Neuron (in vitro differentiated cells): Measurements from ENCODE around the gene RHBDL1.
A peak's percentile ranks its signal among the peaks of the same experiment; 100 is the strongest.

Experiments
- H2AFZ ChIP-seq: one replicate; pipeline ENCODE4 v1.6.1; 2013; ENCODE audit warnings: low read depth, mild to moderate bottlenecking, inconsistent platforms, low read length, moderate library complexity
- H3K27me3 ChIP-seq: one replicate; pipeline ENCODE4 v1.6.1; 2013; ENCODE audit warnings: low read length; ENCODE audit not compliant: insufficient read depth
- H3K36me3 ChIP-seq: one replicate; pipeline ENCODE4 v1.6.1; 2013; ENCODE audit warnings: low read length; ENCODE audit not compliant: insufficient read depth
- H3K4me1 ChIP-seq: one replicate; pipeline ENCODE4 v1.6.1; 2013; ENCODE audit warnings: low read length; ENCODE audit not compliant: insufficient read depth
- H3K4me3 ChIP-seq: 2 replicates; pipeline ENCODE4 v1.5.1; 2013; ENCODE audit warnings: mild to moderate bottlenecking, low read length, moderate library complexity
- H3K9me3 ChIP-seq: one replicate; pipeline ENCODE4 v1.6.1; 2013; ENCODE audit warnings: low read length

The RHBDL1 gene

DNA sequence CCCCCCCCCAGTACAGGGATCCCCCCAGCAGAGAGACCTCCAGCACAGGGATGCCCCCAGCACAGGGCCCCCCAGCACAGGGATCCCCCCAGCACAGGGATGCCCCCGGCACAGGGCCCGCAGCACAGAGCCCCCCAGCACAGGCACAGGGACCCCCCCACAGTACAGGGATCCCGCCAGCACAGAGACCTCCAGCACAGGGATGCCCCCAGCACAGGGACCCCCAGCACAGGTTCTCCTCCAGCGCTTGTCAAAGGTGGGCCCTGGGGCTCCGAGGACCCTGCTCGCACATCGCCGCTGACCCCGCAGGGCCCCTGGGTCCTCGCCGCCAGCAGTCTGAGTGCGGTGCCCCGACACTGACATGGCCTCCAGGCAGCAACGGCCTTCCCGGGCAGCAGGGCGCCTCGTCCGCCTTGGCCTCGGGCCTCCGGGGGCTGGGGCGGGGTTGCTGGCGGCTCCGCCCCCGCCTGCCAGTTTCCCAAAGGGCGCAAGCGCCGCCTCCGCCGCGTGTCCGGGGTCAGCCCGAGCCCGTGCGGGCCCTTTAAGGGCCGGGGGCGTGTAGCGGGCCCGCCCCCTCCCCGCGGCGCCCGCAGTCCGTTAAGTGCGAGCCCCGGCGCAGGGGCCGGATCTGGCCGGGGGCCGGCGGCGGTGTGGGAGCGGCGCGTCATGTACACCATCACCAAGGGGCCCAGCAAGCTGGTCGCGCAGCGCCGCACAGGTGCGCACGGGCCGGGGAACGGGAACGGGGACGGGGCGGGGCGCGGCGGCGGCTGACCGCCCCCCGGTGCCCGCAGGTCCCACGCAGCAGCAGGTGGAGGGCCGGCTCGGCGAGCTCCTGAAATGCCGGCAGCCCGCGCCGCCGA lies 33.9 kb upstream of the RHBDL1 start, which contains the start of gene MCRIP2:
Gene MCRIP2, plus strand, starts transcription at position 503 of the 863 bp plus-strand sequence. Its CDS starts 164 bp downstream, at position 667.
- Histone ChIP-seq H3K27me3 (no peaks in the 10 kb centered on the region), H3K4me3 (peak within 1 kb of the TSS; percentile 66), H3K4me1 (peaks cover 29% of the 10 kb centered on the region), H3K9me3 (no peaks in the 10 kb centered on the region), H2AFZ (peak within 1 kb of the TSS; percentile 62), H3K36me3 (no peaks in the 10 kb centered on the region)

DNA sequence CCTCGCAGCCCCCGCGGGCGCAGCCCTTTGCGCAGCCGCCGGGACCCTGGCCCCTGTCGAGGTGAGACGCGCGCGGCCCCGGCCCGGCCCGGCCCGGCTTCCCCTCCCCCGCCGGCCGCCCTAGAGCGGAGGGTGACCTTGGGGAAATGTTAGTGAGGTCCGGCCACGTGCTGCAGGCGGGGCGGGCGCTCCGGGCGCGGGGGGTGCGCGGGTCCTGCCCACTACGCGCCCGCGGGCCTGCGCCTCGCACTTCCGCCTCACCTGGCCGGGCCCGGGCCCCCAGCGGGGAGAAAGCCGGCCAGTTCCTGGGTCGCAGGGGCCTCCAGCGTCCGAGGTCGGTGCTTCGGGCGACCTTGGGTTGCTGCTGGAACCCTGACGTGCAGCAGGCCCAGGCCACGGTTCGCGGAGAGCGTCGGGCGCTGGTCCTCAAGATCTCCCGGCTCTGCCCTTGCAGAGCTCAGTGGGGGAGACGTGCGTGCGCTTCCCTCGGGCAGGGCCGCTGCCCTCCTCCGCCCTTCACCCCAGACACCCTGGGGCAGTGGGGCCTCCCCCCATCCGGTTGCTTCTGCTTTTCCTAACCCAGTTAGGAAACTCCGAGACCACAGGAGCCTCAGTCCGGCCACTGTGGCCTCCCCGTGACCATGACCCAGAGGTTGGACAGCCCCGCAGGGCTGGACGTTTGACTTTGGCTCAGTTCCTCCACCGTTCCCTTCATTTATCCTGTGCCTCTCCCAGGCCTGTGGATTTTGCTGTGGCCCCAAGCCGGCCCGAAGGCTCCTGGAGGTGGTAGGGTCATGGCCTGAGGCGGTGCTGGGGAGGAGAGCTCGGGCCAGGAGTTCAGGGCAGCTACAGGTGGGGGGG lies 33.1 kb upstream of the RHBDL1 start:
- H3K36me3 ChIP-seq, result no peaks in the 10 kb centered on the region
- peak overlapping the region; percentile 62 for H2AFZ ChIP-seq
- peaks cover 26% of the 10 kb centered on the region for H3K4me1 ChIP-seq
- H3K27me3 ChIP-seq, result no peaks in the 10 kb centered on the region
- no peaks in the 10 kb centered on the region for H3K9me3 ChIP-seq
- peak overlapping the region; percentile 66 for H3K4me3 ChIP-seq

DNA sequence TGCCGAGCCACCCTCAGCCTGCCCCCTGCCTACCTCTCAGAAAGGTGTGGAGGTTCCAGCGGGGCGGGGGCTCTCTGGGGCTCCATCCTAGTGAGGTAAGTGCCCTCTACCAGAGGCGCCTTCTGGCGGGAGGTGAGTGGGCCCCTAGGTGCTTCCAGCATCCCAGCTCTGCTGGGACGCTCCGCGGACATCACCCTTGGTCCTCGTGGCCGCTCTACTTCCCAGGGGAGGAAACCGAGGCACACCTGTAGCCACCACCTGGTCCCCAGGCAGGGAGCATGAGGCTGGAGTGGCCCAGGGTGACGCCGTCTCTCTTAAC lies 32.5 kb upstream of the RHBDL1 start:
- peaks cover 22% of the 10 kb centered on the region for H3K4me1 ChIP-seq
- H2AFZ ChIP-seq, result no peak overlapping the region
- no peaks in the 10 kb centered on the region for H3K36me3 ChIP-seq
- H3K27me3 ChIP-seq, result no peaks in the 10 kb centered on the region
- no peaks in the 10 kb centered on the region for H3K9me3 ChIP-seq
- H3K4me3 ChIP-seq, result peak overlapping the region; percentile 66

DNA sequence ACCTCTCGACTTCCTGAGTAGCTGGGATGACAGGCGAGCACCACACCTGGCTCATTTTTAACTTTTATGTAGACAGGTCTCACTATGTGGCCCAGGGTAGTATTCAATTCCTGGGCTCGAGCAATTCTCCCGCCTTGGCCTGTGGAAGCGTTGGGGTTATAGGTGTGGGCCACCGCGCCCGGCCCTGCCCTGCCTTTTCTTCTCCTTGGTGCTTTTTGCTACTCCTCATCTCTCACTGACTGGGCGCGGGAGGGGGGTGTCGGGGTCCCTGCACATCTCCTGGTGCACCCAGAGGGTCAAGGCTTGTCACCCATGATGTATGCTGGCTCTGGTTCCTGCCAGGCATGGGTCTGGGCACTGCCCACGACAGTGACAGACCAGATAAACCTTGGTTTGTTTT lies 30.9 kb upstream of the RHBDL1 start:
- Histone ChIP-seq H2AFZ (no peak overlapping the region), H3K4me3 (no peak overlapping the region), H3K4me1 (peaks cover 21% of the 10 kb centered on the region)

DNA sequence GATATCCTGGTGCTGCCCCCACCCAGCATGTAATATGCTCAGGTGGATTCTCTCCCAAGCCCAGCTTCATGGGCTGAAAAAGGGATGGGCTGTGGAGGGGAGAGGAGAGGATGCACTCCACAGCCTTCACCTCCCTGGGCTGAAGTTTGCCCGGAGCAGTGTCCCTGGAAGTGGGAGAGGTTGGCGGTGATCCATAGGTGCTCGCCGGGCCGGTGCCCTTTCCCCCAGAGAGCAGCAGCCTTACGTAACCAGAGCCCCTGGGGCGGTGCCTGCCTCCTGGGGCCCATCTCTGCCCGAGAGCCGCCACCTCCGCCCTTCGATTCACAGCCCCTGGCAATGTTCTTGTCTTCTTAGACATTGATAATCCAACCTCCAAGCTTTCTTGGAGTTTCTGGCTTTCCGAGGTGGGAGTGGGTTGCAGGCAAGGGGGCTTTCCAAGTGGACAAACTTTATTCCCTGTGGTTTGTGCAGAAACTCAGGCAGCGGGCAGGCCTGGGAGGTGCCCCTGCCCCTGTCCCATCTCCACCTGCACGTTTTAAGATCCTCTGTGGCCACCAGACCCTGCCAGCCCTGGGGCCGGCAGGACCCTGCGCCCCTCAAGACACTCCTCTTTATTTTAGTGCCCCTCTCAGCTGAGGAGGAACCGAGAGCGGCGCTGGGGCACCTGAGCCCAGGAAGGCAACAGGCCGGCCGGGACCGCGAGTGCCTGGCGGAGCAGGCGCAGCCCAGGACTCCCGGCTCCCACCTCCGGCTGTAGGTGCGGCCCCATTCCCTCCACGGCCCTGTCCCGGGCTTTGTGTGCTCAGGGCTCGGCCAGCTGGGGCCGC lies 29.4 kb upstream of the RHBDL1 start:
- Histone ChIP-seq H2AFZ (no peak overlapping the region), H3K4me1 (peaks cover 27% of the 10 kb centered on the region), H3K9me3 (no peaks in the 10 kb centered on the region), H3K4me3 (no peak overlapping the region), H3K27me3 (no peaks in the 10 kb centered on the region), H3K36me3 (no peaks in the 10 kb centered on the region)

More for the DNA sequence above, 30.9 kb upstream of the RHBDL1 start:
- H3K9me3 ChIP-seq, result no peaks in the 10 kb centered on the region
- no peaks in the 10 kb centered on the region for H3K36me3 ChIP-seq
- no peaks in the 10 kb centered on the region for H3K27me3 ChIP-seq

DNA sequence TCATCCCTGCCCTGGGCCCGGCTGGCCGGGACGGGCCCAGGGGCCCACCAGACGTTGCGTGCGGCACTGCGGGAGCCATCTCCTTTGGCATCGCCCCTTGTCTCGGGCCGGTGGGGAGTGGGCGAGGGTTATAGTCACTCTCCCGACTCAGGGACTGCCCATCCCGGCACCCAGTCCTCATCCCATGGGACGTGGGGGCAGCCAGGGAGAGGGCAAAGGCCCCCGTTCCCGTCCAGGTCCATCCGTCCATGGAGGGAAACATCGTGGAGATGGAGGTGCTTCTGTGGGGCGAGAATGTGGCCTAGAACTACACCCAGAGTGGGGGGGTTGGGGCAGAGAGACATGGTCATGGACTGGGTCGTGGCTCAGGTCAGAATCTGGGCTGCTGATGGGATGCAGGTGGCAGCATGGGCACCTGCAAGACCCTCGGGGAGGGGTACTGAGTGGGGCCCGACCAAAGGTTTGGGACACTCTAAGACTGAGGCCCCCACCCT lies 28.7 kb upstream of the RHBDL1 start:
- Histone ChIP-seq H3K36me3 (peaks cover 3% of the 10 kb centered on the region), H2AFZ (no peak overlapping the region), H3K9me3 (no peaks in the 10 kb centered on the region), H3K4me3 (no peak overlapping the region), H3K4me1 (peaks cover 25% of the 10 kb centered on the region), H3K27me3 (no peaks in the 10 kb centered on the region)

DNA sequence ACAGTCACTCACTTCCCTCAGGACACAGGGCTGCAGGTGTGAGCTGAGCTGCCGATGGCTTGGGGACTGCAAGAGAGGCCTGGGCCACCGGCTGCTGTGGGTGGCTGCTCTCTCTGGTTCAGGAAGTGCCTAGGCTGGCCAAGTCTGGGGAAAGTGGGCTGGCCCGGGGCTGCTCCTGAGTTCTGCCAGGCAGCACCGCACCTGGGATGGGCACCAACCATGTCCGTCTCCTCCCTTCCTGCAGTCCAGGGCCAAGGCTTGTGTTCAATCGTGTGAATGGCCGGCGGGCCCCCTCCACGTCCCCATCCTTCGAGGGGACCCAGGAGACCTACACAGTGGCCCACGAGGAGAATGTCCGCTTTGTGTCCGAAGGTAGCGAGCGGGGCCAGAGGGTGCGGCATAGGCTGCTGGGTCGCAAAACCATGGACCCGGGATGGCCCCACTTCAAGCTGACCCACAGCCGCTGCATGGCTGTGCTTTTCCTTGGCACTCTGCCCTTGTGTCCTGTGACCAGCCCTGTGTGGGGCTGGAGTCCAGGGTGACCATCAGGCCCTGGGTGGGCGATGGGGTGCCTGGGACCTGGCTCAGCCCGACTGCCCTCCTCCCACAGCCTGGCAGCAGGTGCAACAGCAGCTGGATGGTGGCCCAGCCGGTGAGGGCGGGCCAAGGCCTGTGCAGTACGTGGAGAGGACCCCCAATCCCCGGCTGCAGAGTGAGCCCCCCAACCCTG lies 28.1 kb upstream of the RHBDL1 start:
- no peak overlapping the region for H3K4me3 ChIP-seq
- H3K9me3 ChIP-seq, result no peaks in the 10 kb centered on the region
- H3K36me3 ChIP-seq, result peaks cover 7% of the 10 kb centered on the region
- no peak overlapping the region for H2AFZ ChIP-seq
- peaks cover 22% of the 10 kb centered on the region for H3K4me1 ChIP-seq
- H3K27me3 ChIP-seq, result no peaks in the 10 kb centered on the region

DNA sequence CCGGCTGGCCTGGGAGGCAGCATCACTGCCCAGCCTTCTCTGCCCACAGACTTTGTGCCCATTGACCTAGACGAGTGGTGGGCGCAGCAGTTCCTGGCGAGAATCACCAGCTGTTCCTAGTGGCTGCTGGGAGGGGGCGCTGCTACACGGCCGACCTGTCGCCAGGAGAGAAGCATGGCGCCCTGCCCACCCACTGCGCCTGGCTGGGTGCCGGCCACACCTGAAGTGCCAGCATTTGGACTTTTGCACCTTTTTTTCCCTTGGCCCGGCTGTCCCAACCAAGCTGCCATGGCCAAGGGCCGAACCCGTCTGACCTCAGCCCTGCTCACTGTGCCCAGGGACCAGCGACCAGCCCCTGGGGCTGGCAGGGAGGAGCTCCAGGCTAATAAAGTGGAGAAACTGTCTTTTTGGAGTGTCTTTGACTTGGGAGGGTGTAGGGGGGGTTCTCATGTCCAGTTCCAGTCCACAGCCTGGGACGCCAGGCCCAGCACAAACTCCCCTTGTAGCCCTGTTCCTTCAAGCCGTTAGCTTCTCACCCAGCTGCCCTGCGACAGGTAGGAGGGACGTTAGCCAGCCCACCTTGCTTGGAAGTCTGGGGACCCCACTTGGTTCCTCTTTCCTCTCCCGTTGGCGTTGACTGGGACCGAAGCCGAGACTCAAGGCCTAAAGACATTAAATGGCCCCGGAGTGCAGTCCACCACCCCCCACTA lies 27.2 kb upstream of the RHBDL1 start:
- Histone ChIP-seq H3K27me3 (no peaks in the 10 kb centered on the region), H3K36me3 (peaks cover 10% of the 10 kb centered on the region), H2AFZ (peak overlapping the region; percentile 82), H3K9me3 (no peaks in the 10 kb centered on the region), H3K4me3 (peak overlapping the region; percentile 95), H3K4me1 (peaks cover 17% of the 10 kb centered on the region)

DNA sequence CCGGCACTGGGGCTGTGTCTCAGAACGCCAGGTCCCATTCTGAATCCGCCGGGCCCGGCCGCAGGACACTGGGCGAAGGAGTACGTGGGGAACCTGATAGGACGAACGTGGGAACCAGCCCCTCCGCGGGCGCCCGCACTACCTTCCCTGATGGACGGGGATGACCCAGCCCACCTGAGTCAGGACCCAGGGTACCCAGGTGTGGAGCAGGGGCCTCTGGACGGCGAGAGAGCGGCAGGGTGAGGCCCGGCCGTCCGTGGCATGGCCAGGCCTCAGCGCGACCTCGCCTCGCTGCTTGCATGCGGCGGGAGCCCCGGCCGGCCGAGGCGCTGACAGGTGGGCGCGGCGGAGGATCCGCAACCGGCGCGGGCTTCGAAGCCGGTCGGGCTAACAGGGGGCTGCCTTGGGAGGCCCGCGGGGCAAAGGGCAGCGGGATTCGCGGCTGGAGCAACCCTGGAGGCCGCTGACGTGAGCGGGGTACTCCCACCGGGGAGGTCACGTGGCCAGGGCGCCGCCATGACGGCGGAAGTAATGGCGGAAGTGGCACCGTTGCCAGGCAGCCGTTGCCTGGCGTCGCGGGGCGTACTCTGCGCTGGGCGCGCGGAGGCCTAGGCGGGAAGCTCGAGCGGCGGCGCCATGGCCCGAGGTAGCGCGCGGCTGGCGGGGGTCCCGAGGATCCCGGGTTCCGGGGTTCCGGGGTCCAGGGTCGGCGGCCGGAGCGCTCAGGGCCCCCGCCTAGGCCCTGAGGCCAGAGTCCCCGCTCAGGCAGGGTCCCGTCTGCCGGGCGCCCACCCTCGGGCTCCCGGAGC lies 26.5 kb upstream of the RHBDL1 start, which contains the start of gene WDR90:
Gene WDR90, plus strand, starts transcription at position 585 of the 809 bp plus-strand sequence. Its CDS starts 52 bp downstream, at position 637.
- Histone ChIP-seq H3K9me3 (no peaks in the 10 kb centered on the region), H2AFZ (peak within 1 kb of the TSS; percentile 82), H3K4me1 (peaks cover 17% of the 10 kb centered on the region), H3K4me3 (peak within 1 kb of the TSS; percentile 95), H3K36me3 (peaks cover 13% of the 10 kb centered on the region), H3K27me3 (no peaks in the 10 kb centered on the region)

DNA sequence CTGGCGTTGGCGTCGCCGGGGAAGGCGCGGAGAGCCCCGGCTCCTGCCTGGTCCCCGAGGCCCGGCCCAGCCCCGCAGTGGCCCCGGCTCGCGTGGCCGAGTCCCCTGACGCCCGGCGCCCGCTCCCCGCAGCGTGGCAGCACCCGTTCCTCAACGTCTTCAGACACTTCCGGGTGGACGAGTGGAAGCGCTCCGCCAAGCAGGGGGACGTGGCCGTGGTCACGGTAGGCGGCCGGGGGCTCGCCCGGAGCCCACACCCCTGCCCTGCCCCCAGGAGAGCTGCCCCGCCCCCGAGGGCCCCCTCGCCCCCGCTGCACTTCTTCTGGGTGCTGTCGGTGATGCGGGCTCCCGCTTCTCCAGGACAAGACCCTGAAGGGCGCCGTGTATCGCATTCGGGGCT lies 25.8 kb upstream of the RHBDL1 start:
- Histone ChIP-seq H3K4me3 (peak overlapping the region; percentile 95), H3K4me1 (peaks cover 17% of the 10 kb centered on the region), H3K27me3 (no peaks in the 10 kb centered on the region), H3K9me3 (no peaks in the 10 kb centered on the region), H3K36me3 (peaks cover 15% of the 10 kb centered on the region), H2AFZ (no peak overlapping the region)

DNA sequence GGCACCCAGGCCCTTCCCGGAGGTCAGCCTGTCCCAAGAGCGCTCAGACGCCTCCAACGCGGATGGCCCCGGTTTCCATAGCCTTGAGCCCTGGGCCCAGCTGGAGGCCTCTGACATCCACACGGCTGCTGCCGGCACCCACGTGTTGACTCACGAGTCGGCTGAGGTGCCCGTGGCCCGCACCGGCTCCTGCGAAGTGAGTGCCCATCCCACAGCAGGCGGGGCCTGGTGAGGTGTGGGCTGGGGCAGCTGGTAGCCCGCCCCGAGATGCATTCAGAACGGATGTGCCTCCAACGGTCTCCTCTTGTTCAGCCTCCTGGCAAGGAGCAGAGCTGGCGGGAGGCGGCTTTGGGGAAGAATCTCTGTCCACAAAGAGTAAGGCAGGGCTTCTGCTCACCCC lies 23.6 kb upstream of the RHBDL1 start:
- H3K36me3 ChIP-seq, result peaks cover 27% of the 10 kb centered on the region
- no peak overlapping the region for H2AFZ ChIP-seq
- no peaks in the 10 kb centered on the region for H3K27me3 ChIP-seq
- H3K9me3 ChIP-seq, result no peaks in the 10 kb centered on the region
- H3K4me3 ChIP-seq, result no peak overlapping the region
- peaks cover 17% of the 10 kb centered on the region for H3K4me1 ChIP-seq
